GM18951 (cell line): ENCODE data around the gene YPEL5.

Experiments used
- POLR2A ChIP-seq: IDR thresholded peaks from 4 replicates; pipeline ENCODE4 v1.6.1; 2011; ENCODE audit warnings: mild to moderate bottlenecking; ENCODE audit not compliant: insufficient read length, insufficient read depth; ENCODE audit errors: extremely low read depth
- in situ Hi-C: fragments of 300-500 bp; cut with MboI; formaldehyde crosslinking; loops from one replicate; pipeline ENCODE4 v1.12.0; 2022; ENCODE audit warnings: low sequenced_read_pairs, mixed read lengths, inconsistent platforms; ENCODE audit not compliant: unreplicated experiment

The YPEL5 gene

GRCh38 chr2:30191819-30192271, 45.0 kb downstream of the YPEL5 start:
- in situ Hi-C loops: no loop called here
- no peak for TF ChIP-seq POLR2A

- no peak for TF ChIP-seq POLR2A
- in situ Hi-C loops: no loop called here
These were observed 45.5 kb downstream of the YPEL5 start for GRCh38 chr2:30192314-30192713.

DNA sequence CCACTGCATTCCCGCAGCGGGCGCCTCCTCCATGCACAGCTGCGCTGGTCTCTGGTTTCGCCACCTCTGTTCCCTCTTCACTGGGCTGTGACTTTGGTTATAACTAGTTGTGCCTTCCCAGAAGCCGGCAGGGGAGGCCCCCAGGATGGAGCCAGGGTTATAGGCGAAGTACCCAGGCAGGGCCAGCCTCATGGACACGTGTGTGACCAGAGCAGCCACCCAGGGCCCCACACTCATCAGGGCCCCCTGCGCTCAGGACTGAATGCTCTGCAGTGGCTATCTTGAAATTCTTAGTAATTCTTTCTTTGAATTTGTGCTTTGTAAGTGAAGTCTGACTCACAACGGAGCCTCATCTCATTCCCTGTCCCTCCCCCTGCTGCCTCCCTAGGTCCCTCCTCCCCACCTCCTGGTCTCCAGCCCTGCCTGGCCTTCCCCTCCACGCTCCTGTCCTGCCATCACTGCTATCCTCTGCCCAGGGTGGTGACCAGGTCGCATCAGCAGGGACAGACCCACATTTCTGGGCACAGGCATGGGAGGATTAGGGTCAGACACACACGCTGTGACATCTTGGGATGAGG, 46.4 kb downstream of the YPEL5 start:
- in situ Hi-C loops: no loop called here
- TF ChIP-seq POLR2A: no peak

DNA sequence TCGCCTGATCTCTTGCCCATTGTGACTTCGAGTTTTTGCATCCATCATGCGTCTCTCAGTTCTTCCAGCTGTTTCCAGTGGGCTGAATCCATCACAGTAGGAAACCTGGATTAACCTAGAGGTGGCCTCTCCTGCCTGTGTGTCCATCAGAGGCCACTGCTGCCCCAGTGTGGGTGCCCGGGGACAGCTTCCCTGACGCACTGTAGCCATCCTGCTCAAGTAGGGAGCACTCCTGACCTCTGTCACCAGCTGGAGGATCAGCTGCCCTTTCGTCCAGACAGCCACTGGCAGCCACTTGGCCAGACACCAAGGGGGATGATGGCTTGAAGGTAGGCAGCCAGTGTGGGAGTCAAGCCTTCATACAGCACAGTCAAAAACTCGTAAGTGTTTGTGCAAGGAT, 47.6 kb downstream of the YPEL5 start:
- in situ Hi-C loops: no loop called here
- TF ChIP-seq POLR2A: no peak

DNA sequence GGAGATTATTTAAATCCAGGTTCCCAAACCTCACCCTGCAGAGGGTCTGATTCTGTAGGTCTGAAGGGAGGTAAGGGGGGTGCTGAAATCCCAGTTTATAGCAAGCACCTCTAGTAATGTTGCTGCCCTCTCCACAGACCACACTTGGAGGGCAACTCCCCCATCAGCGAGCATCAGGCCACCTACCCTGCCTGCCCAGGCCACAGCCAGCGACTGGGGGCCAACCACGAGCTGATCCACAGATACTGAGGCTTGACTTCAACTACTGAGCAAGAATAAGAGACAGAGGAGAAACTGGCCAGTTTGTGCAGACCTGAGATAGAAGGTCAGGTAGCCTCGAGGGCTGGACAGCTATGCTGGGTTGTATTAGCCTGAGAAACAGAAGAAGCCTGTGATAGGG, 48.2 kb downstream of the YPEL5 start:
- in situ Hi-C loops: no loop called here
- no peak for TF ChIP-seq POLR2A

DNA sequence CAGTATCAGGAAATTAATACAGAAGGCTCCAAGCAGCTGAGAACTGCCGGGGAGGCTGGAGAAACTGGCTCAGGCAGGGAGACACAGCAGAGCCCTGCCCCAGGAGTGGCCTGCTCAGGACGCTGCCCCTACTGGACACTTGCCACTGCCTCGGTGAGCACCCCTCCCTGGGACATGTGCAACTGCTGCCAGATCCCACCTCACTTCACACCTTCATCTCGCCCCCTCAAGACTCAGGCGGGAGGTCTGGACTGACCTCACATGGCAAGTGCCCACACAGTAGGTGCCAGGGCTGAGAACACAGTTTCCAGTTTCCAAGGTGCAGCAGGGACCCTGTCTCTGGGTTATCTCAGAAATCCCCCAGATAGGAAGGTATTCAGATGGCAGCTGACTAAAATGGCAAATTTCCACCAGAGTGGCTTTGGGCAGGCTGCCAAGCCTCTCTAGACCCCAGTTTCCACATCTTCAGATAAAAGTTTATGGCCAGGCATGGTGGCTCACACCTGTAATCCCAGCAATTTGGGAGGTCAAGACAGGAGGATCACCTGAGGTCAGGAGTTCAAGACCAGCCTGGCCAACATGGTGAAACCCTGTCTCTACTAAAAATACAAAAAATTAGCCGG, 50.9 kb downstream of the YPEL5 start:
- in situ Hi-C loops: no loop called here

GRCh38 chr2:30201990-30202389, 55.2 kb downstream of the YPEL5 start:
- in situ Hi-C loops: loop anchor here (10.0 kb wide), 1 partner anchor 503 kb away; no protein-coding TSS in a partner anchor

More for the DNA sequence above, 50.9 kb downstream of the YPEL5 start:
- TF ChIP-seq POLR2A: no peak

DNA sequence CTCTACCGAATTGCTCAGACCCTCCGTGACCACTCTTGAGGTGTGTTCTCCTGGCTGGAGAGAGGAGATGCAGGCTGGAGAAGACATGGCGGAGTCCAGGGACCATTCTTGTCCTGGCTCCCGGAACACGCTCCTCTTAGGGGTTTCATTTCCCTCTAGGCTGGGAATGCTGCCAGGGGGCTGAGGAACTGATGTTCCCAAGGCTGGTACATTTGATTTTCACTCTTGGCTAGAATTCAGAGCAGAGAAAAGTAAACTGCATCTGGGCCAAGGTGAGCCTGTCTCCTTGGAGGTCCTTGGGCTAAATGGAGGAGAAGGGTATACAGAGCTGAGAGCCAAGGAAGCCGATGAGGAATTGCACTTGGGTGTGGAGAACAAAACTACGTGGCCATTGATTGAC, 56.3 kb downstream of the YPEL5 start:
- TF ChIP-seq POLR2A: no peak
- in situ Hi-C loops: loop anchor here (10.0 kb wide), 1 partner anchor 502 kb away; no protein-coding TSS in a partner anchor

More at GRCh38 chr2:30201990-30202389, 55.2 kb downstream of the YPEL5 start:
- no peak for TF ChIP-seq POLR2A

- in situ Hi-C loops: loop anchor here (10.0 kb wide), 1 partner anchor 501 kb away; no protein-coding TSS in a partner anchor
- TF ChIP-seq POLR2A: no peak
These were observed 57.5 kb downstream of the YPEL5 start for GRCh38 chr2:30204281-30204680.

DNA sequence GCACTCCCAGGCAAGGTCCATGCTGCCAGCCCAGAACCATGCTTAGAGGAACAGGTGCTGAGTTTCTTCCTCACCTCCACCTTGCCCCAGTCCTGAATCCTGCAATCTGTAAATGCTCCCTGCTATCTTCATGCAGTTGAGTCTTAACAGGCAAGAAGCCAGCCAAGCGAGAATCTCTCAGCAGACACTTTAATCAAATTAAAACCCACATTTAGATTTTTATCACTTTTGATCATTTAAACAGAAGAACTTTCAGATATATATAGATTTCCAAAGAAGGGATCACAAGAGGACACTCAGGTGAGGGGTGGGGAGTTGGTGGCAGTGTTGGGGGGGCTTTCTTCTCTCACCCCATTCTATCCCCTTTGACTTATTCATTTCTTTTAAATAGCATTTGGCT, 58.6 kb downstream of the YPEL5 start:
- TF ChIP-seq POLR2A: no peak
- in situ Hi-C loops: loop anchor here (10.0 kb wide), 1 partner anchor 499 kb away; no protein-coding TSS in a partner anchor

- TF ChIP-seq POLR2A: no peak
- in situ Hi-C loops: loop anchor here (10.0 kb wide), 1 partner anchor 498 kb away; no protein-coding TSS in a partner anchor
These were observed 59.9 kb downstream of the YPEL5 start for GRCh38 chr2:30206461-30207430.

- in situ Hi-C loops: loop anchor here (10.0 kb wide), 1 partner anchor 496 kb away; no protein-coding TSS in a partner anchor
- no peak for TF ChIP-seq POLR2A
These were observed 61.6 kb downstream of the YPEL5 start for GRCh38 chr2:30208453-30208852.

- in situ Hi-C loops: loop anchor here (10.0 kb wide), 1 partner anchor 496 kb away; no protein-coding TSS in a partner anchor
- TF ChIP-seq POLR2A: no peak
These were observed 62.4 kb downstream of the YPEL5 start for GRCh38 chr2:30209227-30209626.
